GM18858 (cell line): Measurements from ENCODE around the gene FRMD4B.
A peak's percentile ranks its signal among the peaks of the same experiment; 100 is the strongest.

Source experiments
- ATAC-seq: cut with Tn5 transposase; IDR thresholded peaks from one replicate; pipeline ENCODE4 v1.9.1; 2021; ENCODE audit not compliant: unreplicated experiment

FRMD4B gene

DNA sequence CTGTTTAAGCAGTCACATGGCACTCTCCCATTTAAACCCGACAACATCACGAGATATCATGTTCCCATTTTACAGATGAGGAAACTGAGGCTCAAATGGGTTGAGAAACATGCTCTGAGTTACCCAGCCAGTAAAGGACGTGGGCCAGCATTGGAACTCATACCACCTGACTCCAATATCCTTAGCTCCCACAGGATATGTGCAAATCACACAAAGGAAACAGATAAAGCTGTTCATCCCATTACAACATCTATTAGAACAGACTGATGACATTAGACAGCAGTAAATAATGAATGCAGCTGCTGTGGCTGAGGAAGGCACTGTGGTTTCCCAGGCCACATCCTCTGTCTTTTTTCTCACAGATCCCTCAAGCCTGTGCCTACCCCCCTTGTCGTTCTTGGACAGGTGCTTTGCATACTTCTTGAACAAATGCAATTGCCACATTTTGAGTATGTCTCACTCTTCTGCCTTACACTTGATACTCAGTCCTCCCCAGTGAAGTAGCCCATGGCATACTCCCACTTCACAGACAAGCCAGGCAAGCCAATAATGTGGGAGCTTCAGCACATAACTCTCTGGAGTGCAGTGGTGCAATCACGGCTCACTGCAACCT lies 17.7 kb downstream of the FRMD4B start:
- ATAC-seq, result peak; percentile 99

DNA sequence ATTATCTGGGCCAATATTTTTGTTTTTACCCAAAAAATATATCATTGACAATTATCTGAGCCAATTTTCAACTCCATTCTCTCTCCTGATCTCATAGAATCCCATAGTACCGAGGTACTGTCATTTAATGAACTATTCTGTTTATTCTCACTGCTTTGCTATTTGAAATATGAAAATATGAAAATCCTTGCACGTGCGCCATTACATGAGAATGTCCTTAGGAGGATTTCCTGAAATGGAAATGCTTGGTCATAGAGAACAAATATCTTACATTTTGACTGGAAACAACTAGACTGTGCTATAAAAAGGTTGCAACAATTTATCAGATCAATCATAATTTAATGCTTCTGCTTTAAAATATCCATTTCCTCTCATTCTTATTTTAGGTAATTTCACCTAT lies 18.3 kb downstream of the FRMD4B start:
- ATAC-seq, result no peak

DNA sequence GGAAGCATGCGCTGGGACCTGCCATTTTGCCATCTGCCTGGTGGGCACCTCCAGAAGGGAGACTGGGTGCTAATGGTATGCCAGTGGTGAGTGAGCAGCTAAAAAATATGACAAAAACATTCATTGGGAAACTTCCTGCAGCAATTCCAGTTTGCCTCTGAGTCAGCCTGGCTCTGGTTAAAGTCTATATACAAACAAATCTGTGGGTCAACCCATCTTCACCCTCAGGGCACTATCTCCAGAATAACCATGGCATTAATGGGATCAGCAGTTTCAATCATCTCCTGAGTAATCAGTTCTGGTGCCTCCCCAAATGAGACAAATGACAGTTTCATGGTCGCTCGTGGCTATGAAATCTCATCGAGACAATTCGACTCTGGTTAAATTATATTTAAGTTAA lies 21.5 kb downstream of the FRMD4B start:
- ATAC-seq, result no peak

GRCh38 chr3:69360690-69361089 lies 25.2 kb downstream of the FRMD4B start:
- ATAC-seq, result no peak

GRCh38 chr3:69359916-69360315 lies 26.0 kb downstream of the FRMD4B start:
- ATAC-seq, result no peak

DNA sequence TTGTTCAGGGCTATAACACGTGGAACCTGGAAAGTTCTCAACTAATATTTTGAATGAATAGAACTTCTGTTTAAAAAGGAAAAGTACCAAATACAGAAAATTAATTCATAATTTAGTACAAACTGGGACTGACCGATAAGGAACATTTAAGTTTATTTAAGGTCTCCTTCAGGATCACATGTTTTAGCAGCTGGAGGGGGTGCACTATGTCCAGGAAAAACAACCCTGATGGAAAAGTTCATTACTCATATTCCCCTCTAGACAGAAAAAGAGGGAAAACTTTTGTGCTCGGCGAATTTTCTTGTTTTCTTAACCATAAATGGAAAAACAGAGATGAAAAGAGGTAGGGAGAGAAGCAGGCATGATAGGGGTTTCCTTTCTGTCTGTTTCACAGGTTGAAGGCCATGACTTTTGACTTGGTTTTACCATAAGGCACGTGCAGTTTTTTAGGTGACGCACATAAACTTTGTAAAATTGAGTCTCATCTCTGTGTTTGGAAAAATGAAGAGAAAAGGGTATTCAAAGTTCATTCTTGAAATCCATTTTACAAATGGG lies 26.5 kb downstream of the FRMD4B start:
- ATAC-seq, result no peak

DNA sequence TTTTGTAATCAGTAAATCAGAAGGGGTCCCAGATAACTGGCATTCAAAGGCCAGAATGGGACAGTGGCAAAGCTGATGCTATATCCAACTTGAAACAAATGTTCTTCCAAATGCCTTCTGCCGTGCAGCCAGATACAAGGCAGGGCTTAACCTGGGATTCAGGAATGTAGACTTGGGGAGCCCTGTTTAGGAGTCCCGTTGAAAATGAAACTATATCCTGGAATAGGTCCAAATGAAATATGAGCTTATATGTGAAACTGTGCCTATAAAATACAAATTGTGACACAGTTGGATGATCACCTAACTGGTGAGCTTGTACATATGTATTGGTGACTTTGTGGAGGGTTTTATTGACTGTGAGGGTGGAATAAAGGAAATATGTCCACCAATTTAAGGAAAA lies 28.7 kb downstream of the FRMD4B start:
- no peak for ATAC-seq

DNA sequence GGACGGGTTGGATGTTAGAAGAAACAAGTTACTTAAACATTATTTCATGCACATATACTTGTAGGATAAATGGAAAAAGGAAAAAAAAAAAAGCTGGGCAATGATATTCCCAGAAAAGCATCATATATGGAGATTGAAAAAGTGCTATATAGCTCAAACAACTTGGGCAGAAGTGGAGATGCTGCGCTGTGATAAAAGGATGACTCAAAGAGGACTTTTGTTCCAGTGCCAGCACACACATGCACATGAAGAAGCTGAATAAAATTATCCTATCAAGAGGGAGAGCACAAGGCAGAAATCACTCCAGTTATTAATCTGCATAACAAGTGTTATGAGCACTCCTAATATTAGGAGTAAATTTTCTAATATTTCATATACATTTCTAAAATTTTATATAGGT lies 30.9 kb downstream of the FRMD4B start:
- ATAC-seq, result no peak

GRCh38 chr3:69353503-69353902 lies 32.4 kb downstream of the FRMD4B start:
- ATAC-seq, result no peak

DNA sequence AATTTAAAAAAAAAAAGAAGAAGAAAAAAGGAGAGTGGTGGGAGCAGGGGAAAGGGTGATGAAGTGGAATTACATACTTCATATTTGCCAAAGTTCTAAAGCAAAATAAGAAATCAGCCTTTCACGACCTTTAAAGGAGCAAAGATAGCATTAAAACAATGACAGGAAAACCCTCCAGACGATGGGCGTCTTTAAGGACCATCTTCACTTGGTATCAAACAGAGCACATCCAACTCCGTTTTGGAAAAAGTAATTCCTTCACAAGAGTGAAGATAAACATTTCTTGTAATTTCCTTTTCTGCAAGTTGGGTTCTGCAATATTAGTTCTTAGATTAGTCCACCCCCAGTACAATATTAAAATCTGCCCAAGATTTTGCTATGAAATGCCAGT lies 32.8 kb downstream of the FRMD4B start:
- no peak for ATAC-seq

DNA sequence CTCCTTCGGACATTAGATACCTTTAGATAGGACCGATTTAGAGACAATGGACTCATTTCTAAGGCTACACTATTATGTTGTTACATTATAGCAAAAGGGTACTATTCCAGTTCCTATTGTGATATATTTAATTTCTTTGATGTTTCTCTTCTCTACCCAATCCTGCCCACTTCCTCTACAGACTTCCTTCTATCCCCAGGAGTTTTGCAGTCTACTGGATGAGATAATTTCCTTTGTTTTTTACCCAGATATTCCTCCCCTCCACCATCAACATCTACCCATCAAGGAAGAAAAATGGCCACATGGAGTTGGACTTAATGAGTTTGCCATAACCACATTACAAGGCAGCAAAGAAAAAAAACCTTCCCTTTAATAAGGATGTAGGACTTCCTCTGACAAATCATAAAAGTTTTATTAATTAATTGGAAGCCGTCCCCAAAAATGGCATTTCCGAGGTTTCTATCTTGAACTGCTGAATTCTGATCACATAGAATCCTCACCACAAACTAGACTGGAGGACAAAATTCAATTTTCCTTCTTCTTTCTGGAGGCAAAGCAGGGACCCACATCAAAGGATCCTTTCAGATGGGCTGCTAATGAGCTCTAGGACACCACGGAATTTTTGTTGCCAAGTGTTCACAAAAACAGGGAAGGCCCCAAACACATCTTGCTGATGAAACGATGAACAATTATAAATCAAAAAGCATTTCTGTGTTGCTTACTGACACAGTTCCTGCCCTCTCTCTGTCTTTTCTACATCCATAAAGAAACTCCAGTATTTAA lies 33.4 kb downstream of the FRMD4B start:
- no peak for ATAC-seq

GRCh38 chr3:69343875-69344274 lies 42.0 kb downstream of the FRMD4B start:
- ATAC-seq, result no peak

DNA sequence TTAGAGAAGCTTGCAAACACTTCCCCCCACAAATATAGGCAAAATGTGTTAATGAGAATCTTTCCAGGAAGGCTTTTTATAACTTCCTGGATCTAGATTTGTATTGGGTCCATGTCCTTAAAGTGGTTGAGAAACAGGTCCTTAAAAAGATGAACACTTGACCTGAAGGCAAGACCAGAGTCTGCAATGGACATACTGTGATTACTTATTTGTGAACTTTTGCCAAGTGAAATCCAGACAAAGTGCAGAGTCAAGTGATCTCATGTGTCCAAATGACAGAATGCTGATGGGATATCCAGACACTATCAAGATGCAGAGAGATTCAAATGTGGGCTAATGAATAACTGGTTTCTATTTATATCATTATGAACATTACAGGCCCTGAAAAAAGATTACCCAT lies 43.8 kb downstream of the FRMD4B start:
- no peak for ATAC-seq

GRCh38 chr3:69339760-69340159 lies 46.1 kb downstream of the FRMD4B start:
- no peak for ATAC-seq

GRCh38 chr3:69338911-69339310 lies 47.0 kb downstream of the FRMD4B start:
- no peak for ATAC-seq

DNA sequence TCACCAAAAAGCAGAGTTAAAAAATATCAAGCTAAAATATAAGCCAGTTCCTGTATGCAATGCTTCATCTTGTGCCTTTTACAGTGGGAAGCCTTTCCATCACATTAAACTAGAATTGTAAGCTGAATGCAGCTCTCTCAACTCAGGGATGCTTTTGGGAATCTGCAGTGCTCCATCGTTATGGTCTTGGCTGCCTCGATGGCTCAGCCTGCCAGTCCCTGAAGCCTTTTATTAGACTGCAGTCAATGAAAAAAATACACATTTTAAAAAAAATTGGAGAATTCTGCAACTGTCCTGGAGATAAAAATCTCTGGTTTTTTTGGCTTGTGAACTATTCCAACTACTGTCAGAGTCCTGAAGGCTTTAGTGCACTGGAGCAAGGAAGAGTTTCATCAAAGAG lies 53.0 kb downstream of the FRMD4B start:
- ATAC-seq, result no peak

GRCh38 chr3:69330891-69331400 lies 54.9 kb downstream of the FRMD4B start:
- ATAC-seq, result no peak

DNA sequence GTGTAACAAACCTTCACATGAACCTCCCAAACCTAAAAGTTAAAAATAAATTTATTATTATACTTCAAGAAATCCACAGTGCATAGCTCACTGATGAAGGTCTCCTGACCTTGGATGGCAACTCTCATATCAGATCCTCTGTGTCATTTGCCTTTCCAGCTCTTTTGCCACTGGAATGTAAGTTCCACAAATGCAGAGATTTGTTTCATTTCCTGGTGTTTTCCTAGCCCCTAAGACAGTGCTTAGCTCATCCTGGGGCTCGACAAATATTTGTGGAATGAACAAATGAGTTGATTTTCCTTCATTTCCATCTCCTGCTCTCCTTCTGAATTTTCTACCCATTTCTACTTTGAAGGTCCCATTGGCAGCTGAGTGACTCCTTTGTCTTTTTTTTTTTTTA lies 56.0 kb downstream of the FRMD4B start:
- ATAC-seq, result no peak

- no peak for ATAC-seq
These were observed 57.0 kb downstream of the FRMD4B start for GRCh38 chr3:69328963-69329302.

DNA sequence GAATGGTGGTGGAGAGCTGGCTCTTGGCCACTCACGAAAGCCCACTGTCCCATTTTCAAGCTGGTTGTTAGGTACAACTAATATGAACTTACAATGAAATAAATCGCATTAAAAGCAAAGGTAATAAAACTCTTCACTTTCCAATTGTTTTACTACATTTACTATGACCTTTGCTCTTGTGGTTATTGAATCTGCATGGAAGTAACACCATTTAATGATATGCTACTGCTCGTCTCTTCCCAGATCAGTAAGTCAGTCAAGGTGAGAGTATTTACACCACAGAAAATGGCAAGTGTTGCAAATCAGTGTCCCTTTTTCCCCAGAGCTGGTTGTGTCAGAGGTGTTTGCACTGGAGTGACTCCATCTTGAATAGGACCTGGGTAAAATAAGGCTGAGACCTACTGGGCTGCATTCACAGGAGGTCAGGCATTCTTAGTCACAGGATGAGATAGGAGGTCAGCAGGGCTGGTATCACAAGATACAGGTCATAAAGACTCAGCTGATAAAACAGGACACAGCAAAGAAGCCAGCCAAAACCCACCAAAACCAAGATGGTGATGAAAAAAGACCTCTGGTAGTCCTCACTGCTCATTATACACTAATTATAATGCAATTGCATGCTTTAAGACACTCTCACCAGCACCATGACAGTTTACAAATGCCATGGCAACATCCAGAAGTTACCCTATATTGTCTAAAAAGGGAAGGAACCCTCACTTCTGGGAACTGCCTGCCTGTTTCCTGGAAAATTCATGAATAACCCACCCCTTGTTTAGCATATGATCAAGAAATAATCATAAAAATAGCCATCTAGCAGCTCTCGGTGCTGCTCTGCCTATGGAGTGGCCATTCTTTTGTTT lies 57.6 kb downstream of the FRMD4B start:
- no peak for ATAC-seq

- ATAC-seq, result peak; percentile 92
These were observed 59.0 kb downstream of the FRMD4B start for GRCh38 chr3:69326855-69327300.
